Activated naive CD4-positive, alpha-beta T cell treated with anti-CD3 and anti-CD28 coated beads, Interleukin-2, amount 50 U/mL, for 72 hours (primary cell): ENCODE data around the gene ZDHHC11B. TPM values are rescaled to one million over a fixed set of nuclear protein-coding genes. Genes with fewer than 3 reads are reported as not detected.

ENCODE experiments used
- ATAC-seq, 2 donors: fragments of 150-1000 bp; cut with Tn5 transposase; 2 replicates each; pipeline ENCODE4 v1.10.0; 2021; ENCODE audit warnings: mild to moderate bottlenecking in 2 of 2, moderate library complexity in 2 of 2
- DNase-seq, 2 donors: peaks; one replicate each; pipeline ENCODE4 v3.0.0; 2021 to 2022; ENCODE audit warnings: low spot score in 2 of 2
- H3K27ac Mint-ChIP-seq, 2 donors: one replicate each; pipeline ENCODE4 v1.8.0; 2022; ENCODE audit warnings: mild to moderate bottlenecking in 2 of 2, mixed read lengths in 2 of 2
- H3K36me3 Mint-ChIP-seq, 2 donors: one replicate each; pipeline ENCODE4 v1.8.0; 2022; ENCODE audit warnings: mixed read lengths in 2 of 2
- H3K9me3 Mint-ChIP-seq, 2 donors: one replicate each; pipeline ENCODE4 v1.8.0; 2022; ENCODE audit warnings: mixed read lengths in 2 of 2
- total RNA-seq, 2 donors: library from RNA; stranded (reverse); gene quantifications; one replicate each; pipeline ENCODE4 v1.2.3, GENCODE V29; 2022

The ZDHHC11B gene
- total RNA-seq, 2 donors from 2014 or later: 1.4 TPM; not detected in 1

DNA sequence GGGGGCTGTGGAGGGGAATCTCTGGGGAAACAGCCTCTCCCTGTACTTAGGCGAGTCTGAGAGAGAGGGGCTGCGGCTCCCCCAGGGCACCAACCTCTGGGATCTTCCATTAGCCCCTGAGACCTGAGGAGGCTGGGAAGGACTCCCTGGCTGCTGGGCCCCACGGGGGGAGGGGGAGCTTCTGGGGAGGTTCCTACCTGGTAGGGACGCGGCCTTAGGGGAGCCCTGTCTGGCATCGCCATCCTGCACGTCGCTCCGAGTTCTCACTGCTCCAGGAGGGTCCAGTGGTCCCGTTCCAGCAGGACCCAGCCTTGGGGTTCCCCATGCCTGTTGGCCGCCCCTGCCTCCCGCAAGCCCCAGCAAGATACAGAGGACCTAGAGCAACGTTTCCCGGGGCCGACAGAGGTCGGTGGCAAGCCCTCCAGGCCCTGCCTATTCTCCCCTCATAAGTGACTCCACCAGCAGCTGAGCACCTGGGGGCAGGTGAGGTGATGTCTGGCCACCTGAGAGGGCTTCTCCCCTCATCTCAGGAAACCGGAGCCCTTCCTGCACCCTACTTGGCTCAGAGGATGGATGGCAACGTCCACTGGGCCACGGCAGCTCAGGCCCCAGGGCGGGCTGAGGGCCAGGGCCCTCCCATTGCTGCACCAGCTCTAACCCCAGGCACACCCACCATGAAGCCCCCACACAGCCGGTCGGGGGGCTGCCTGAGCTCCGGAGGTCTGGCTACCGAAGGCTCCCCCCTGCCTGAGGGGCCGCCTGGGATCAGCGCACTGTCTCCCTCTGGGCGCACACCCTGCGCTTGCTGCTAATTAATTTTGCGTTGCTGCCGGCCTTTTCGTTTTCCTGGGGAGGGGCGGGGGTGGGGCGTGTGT, 113.9 kb downstream of the ZDHHC11B start:
- ATAC-seq (no peak), DNase-seq (peak in 1 of 2 donors; percentile 51)
- no peaks in the 10 kb centered on the region for H3K9me3 Mint-ChIP-seq
- no peak overlapping the region for H3K27ac Mint-ChIP-seq
- peaks cover 0 to 4% of the 10 kb centered on the region in 2 donors for H3K36me3 Mint-ChIP-seq

- ATAC-seq: peak in 1 of 2 donors; percentile 2
- no peaks in the 10 kb centered on the region for H3K9me3 Mint-ChIP-seq
- DNase-seq: peak in 1 of 2 donors; percentile 56
- peaks cover 0 to 4% of the 10 kb centered on the region in 2 donors for H3K36me3 Mint-ChIP-seq
- no peak overlapping the region for H3K27ac Mint-ChIP-seq
Measured at GRCh38 chr5:669842-670395, 114.6 kb downstream of the ZDHHC11B start.

- H3K27ac Mint-ChIP-seq: no peak overlapping the region
- ATAC-seq (peak; percentile 22 to 47), DNase-seq (peak; percentile 58)
- no peaks in the 10 kb centered on the region for H3K9me3 Mint-ChIP-seq
- peaks cover 0 to 4% of the 10 kb centered on the region in 2 donors for H3K36me3 Mint-ChIP-seq
Measured at GRCh38 chr5:669111-669841, 115.3 kb downstream of the ZDHHC11B start.

- H3K27ac Mint-ChIP-seq: no peak overlapping the region
- peaks cover 0 to 4% of the 10 kb centered on the region in 2 donors for H3K36me3 Mint-ChIP-seq
- DNase-seq: peak in 1 of 2 donors; percentile 45
- no peak for ATAC-seq
- H3K9me3 Mint-ChIP-seq: no peaks in the 10 kb centered on the region
Measured at GRCh38 chr5:668283-668995, 116.1 kb downstream of the ZDHHC11B start.

GRCh38 chr5:666816-667498, 117.6 kb downstream of the ZDHHC11B start:
- Mint-ChIP-seq H3K36me3 (peaks cover 0 to 4% of the 10 kb centered on the region in 2 donors), H3K27ac (no peak overlapping the region), H3K9me3 (no peaks in the 10 kb centered on the region)
- DNase-seq (peak in 1 of 2 donors; percentile 28), ATAC-seq (no peak)

- H3K27ac Mint-ChIP-seq: no peak overlapping the region
- H3K36me3 Mint-ChIP-seq: peaks cover 4 to 8% of the 10 kb centered on the region in 2 donors
- no peaks in the 10 kb centered on the region for H3K9me3 Mint-ChIP-seq
- DNase-seq (peak in 1 of 2 donors; percentile 50), ATAC-seq (no peak)
Measured at GRCh38 chr5:665956-666711, 118.4 kb downstream of the ZDHHC11B start.

GRCh38 chr5:665541-665955, 119.0 kb downstream of the ZDHHC11B start:
- H3K27ac Mint-ChIP-seq: no peak overlapping the region
- DNase-seq (peak in 1 of 2 donors; percentile 30), ATAC-seq (no peak)
- H3K9me3 Mint-ChIP-seq: no peaks in the 10 kb centered on the region
- peaks cover 6 to 10% of the 10 kb centered on the region in 2 donors for H3K36me3 Mint-ChIP-seq

DNA sequence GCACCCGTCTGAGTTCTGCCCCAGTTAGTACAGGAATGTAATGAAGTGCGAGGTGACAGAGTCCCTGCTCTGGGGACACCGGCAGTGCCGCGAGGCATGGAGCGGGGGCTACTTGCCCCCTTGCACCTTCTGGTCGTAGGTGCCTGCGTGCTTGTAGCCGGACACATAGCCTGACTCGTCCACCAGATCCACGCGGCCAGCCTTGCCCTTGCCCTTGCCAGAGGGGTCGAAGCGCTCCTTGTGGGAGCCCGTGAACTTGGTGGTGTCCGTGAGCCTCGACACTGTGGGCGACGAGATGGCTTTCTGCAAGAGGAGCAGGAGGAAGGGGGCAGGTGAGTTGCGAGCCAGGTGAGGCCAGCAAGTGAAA, 119.6 kb downstream of the ZDHHC11B start:
- Mint-ChIP-seq H3K36me3 (peaks cover 10 to 11% of the 10 kb centered on the region in 2 donors), H3K9me3 (no peaks in the 10 kb centered on the region), H3K27ac (no peak overlapping the region)
- peak in 1 of 2 donors; percentile 49 for DNase-seq
- ATAC-seq: no peak

GRCh38 chr5:664343-664993, 120.1 kb downstream of the ZDHHC11B start:
- Mint-ChIP-seq H3K36me3 (peaks cover 14 to 16% of the 10 kb centered on the region in 2 donors), H3K9me3 (no peaks in the 10 kb centered on the region), H3K27ac (no peak overlapping the region)
- no peak for ATAC-seq
- peak in 1 of 2 donors; percentile 52 for DNase-seq

GRCh38 chr5:663436-664342, 120.8 kb downstream of the ZDHHC11B start:
- Mint-ChIP-seq H3K36me3 (peaks cover 20 to 23% of the 10 kb centered on the region in 2 donors), H3K9me3 (no peaks in the 10 kb centered on the region), H3K27ac (no peak overlapping the region)
- ATAC-seq (no peak), DNase-seq (peak in 1 of 2 donors; percentile 54)

DNA sequence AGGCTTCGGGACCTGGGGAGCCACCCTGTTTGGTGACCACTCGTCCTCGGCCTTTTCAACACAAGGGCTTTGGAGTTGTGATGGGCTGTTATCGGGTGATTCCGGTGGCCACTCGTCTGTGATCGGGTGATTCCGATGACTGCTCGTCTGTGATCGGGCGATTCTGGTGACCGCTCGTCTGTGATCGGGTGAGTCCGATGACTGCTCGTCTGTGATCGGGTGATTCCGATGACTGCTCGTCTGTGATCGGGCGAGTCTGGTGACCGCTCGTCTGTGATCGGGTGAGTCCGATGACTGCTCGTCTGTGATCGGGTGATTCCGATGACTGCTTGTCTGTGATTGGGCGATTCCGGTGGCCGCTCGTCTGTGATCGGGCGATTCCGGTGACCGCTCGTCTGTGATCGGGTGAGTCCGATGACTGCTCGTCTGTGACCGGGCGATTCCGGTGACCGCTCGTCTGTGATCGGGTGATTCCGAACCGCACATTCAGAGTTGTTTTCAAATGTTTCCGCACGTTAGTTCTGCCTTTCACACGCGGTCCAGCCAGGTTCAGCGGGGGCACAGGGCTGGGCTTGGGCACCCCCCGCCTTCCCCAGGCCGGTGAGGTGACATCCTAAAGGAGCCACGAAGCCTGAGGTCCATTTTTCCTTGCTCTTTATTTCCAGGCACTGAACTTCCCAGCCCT, 121.6 kb downstream of the ZDHHC11B start:
- no peak for ATAC-seq
- peak in 1 of 2 donors; percentile 37 for DNase-seq
- Mint-ChIP-seq H3K9me3 (no peaks in the 10 kb centered on the region), H3K27ac (no peak overlapping the region), H3K36me3 (peaks cover 23 to 29% of the 10 kb centered on the region in 2 donors)

GRCh38 chr5:661891-662750, 122.4 kb downstream of the ZDHHC11B start:
- H3K36me3 Mint-ChIP-seq: peaks cover 24 to 35% of the 10 kb centered on the region in 2 donors
- ATAC-seq (no peak), DNase-seq (peak in 1 of 2 donors; percentile 39)
- no peaks in the 10 kb centered on the region for H3K9me3 Mint-ChIP-seq
- no peak overlapping the region for H3K27ac Mint-ChIP-seq
